Midbrain (tissue), 1 donor: ENCODE measurements around the gene OR1E2.
"Not testable (repeated sequence)": the region's sequence is repeated elsewhere in the genome, so short reads cannot be mapped to it uniquely, and the experiment has no call there.

Experiments used
- DNase-seq: peaks from one replicate; lab custom pipeline; 2025; lab: John Stamatoyannopoulos, UW

Gene OR1E2

DNA sequence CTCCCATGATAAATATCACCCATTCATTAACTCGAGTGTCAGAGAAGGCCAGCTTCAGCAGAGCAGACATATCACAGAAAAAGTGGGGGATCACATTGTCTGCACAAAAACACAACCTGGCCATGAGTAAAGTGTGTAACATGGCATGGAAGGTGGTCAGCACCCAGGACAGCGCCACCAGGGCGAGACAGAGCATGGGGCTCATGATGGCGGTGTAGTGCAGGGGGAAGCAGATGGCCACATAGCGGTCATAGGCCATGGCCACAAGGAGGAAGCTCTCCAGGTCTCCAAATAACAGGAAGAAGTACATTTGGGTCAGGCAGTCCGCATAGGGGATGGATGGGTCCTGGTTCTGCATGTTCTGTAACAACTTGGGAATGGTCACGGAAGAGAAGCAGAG lies 35.8 kb downstream of the OR1E2 start:
- DNase-seq = not testable (repeated sequence)

- DNase-seq = no peak
Measured at GRCh38 chr17:3389791-3390190, 43.9 kb downstream of the OR1E2 start.

DNA sequence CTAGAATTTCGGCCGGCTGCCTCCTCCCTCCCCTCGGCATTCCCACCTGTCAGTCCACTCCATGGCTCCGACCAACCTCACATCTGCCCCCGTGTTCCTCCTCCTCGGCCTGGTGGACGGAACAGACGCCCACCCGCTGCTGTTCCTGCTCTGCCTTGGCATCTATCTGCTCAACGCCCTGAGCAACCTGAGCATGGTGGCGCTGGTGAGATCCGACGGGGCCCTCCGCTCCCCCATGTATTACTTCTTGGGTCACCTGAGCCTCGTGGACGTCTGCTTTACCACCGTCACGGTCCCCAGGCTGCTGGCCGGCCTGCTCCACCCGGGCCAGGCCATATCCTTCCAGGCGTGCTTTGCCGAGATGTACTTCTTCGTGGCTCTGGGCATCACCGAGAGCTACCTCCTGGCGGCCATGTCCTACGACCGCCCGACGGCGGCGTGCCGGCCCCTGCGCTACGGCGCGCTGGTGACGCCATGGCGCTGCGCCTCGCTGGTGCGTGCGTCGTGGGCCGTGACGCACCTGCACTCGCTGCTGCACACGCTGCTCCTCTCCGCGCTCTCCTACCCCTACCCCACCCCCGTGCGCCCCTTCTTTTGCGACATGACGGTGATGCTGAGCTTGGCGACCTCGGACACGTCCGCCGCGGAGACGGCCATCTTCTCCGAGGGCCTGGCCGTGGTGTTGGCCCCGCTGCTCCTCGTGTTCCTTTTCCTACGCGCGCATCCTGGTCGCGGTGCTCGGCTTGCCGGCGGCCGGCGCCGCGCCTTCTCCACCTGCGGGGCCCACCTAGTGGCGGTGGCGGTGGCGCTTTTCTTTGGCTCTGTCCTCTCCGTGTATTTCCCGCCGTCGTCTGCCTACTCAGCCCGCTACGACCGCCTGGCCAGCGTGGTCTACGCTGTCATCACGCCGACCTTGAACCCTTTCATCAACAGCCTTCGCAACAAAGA lies 47.5 kb downstream of the OR1E2 start, which contains the start of gene OR3A2:
Gene OR3A2 (minus strand): TSS at position 440 of the 948 bp plus-strand sequence.
- DNase-seq = no peak
